HEK293T (cell line): ENCODE data around the gene CRNKL1.

ENCODE experiments used
- CTCF ChIA-PET: fragments of 350-600 bp; formaldehyde crosslinking; extraction: SDS; loops from one replicate; lab custom pipeline; 2021; ENCODE audit warnings: antibody characterized with exemption, inconsistent platforms; lab: Yijun Ruan, JAX
- POLR2A ChIA-PET: fragments of 350-600 bp; formaldehyde crosslinking; extraction: SDS; loops from one replicate; lab custom pipeline; 2020; ENCODE audit warnings: antibody characterized with exemption, inconsistent platforms; lab: Yijun Ruan, JAX
- DNase-seq: peaks from one replicate; pipeline ENCODE4 v3.0.0; 2012; ENCODE audit warnings: mixed read lengths; ENCODE audit errors: extremely low spot score
- ARNT ChIP-seq: fragments of 450-650 bp; IDR thresholded peaks from 2 replicates; pipeline ENCODE4 v1.6.1; 2017; ENCODE audit warnings: mild to moderate bottlenecking
- BHLHE40 ChIP-seq: fragments of 450-650 bp; IDR thresholded peaks from 2 replicates; pipeline ENCODE4 v1.6.1; 2016; ENCODE audit warnings: mild to moderate bottlenecking, moderate library complexity, borderline replicate concordance
- CTBP1 ChIP-seq: fragments of 450-650 bp; IDR thresholded peaks from 2 replicates; pipeline ENCODE4 v1.6.1; 2016; ENCODE audit warnings: borderline replicate concordance
- ELF4 ChIP-seq: fragments of 450-650 bp; IDR thresholded peaks from 2 replicates; pipeline ENCODE4 v1.6.1; 2017; ENCODE audit warnings: antibody characterized with exemption
- FOXA1 ChIP-seq: fragments of 450-650 bp; IDR thresholded peaks from 2 replicates; pipeline ENCODE4 v1.6.1; 2016; ENCODE audit warnings: mild to moderate bottlenecking
- FOXK2 ChIP-seq: fragments of 450-650 bp; IDR thresholded peaks from 2 replicates; pipeline ENCODE4 v1.6.1; 2016; ENCODE audit warnings: mild to moderate bottlenecking
- FOXM1 ChIP-seq: fragments of 450-650 bp; IDR thresholded peaks from 2 replicates; pipeline ENCODE4 v1.6.1; 2017; ENCODE audit warnings: mild to moderate bottlenecking, borderline replicate concordance
- HDGF ChIP-seq: fragments of 450-650 bp; IDR thresholded peaks from 2 replicates; pipeline ENCODE4 v1.6.1; 2017; ENCODE audit warnings: antibody characterized with exemption, borderline replicate concordance
- L3MBTL2 ChIP-seq: fragments of 450-650 bp; conservative IDR thresholded peaks from 2 replicates; pipeline ENCODE4 v1.6.1; 2016; ENCODE audit warnings: mild to moderate bottlenecking
- LEF1 ChIP-seq: fragments of 450-650 bp; IDR thresholded peaks from 2 replicates; pipeline ENCODE4 v1.6.1; 2017; ENCODE audit warnings: mild to moderate bottlenecking, borderline replicate concordance
- NFRKB ChIP-seq: fragments of 450-650 bp; IDR thresholded peaks from 2 replicates; pipeline ENCODE4 v1.6.1; 2016; ENCODE audit warnings: mild to moderate bottlenecking, moderate library complexity
- PKNOX1 ChIP-seq: fragments of 450-650 bp; IDR thresholded peaks from 2 replicates; pipeline ENCODE4 v1.6.1; 2016
- SP1 ChIP-seq: fragments of 450-650 bp; IDR thresholded peaks from 2 replicates; pipeline ENCODE4 v1.6.1; 2017
- SUZ12 ChIP-seq: fragments of 450-650 bp; IDR thresholded peaks from 2 replicates; pipeline ENCODE4 v1.6.1; 2016; ENCODE audit warnings: mild to moderate bottlenecking
- TARDBP ChIP-seq: fragments of 450-650 bp; IDR thresholded peaks from 2 replicates; pipeline ENCODE4 v1.6.1; 2016
- ZNF384 ChIP-seq: fragments of 450-650 bp; IDR thresholded peaks from 2 replicates; pipeline ENCODE4 v1.6.1; 2016

The CRNKL1 gene

GRCh38 chr20:20038586-20038985 is 13.7 kb downstream of the CRNKL1 start:
- DNase-seq = no peak
- CTCF ChIA-PET = interaction anchor here (0.7 kb wide), 1 partner anchor 786 kb away, joined by 3 read pairs; no protein-coding TSS in a partner anchor
- POLR2A ChIA-PET = no interaction called here
- TF ChIP-seq LEF1 = no peak
- no peak for TF ChIP-seq ZNF384
- TF ChIP-seq BHLHE40 = no peak
- TF ChIP-seq TARDBP = no peak
- no peak for TF ChIP-seq HDGF
- TF ChIP-seq ARNT = no peak
- no peak for TF ChIP-seq FOXK2
- TF ChIP-seq SUZ12 = no peak
- TF ChIP-seq FOXM1 = no peak
- TF ChIP-seq FOXA1 = no peak

- no peak for DNase-seq
- TF ChIP-seq ELF4 = no peak
- TF ChIP-seq FOXA1 = no peak
- TF ChIP-seq CTBP1 = no peak
- no peak for TF ChIP-seq FOXK2
- TF ChIP-seq PKNOX1 = no peak
- TF ChIP-seq L3MBTL2 = no peak
- no peak for TF ChIP-seq TARDBP
- TF ChIP-seq BHLHE40 = no peak
- TF ChIP-seq SP1 = no peak
- no peak for TF ChIP-seq HDGF
- TF ChIP-seq LEF1 = no peak
- no peak for TF ChIP-seq SUZ12
- TF ChIP-seq ZNF384 = no peak
- TF ChIP-seq FOXM1 = no peak
- no peak for TF ChIP-seq NFRKB
- TF ChIP-seq ARNT = no peak
- POLR2A ChIA-PET = no interaction called here
- CTCF ChIA-PET = interaction anchor here (0.7 kb wide), 1 partner anchor 787 kb away, joined by 3 read pairs; no protein-coding TSS in a partner anchor
Observed at GRCh38 chr20:20037960-20038359, 14.3 kb downstream of the CRNKL1 start.

- ChIA-PET POLR2A (no interaction called here), CTCF (no interaction called here)
- no peak for DNase-seq
- TF ChIP-seq FOXA1 (no peak), ELF4 (no peak), FOXM1 (no peak), ARNT (no peak), FOXK2 (no peak), HDGF (no peak), CTBP1 (no peak), NFRKB (no peak), BHLHE40 (no peak), LEF1 (no peak)
Observed at GRCh38 chr20:20036756-20037155, 15.5 kb downstream of the CRNKL1 start.

GRCh38 chr20:20034486-20034885 is 17.8 kb downstream of the CRNKL1 start:
- ChIA-PET CTCF (no interaction called here), POLR2A (no interaction called here)

GRCh38 chr20:20031790-20032189 is 20.5 kb downstream of the CRNKL1 start:
- ChIA-PET POLR2A (no interaction called here), CTCF (no interaction called here)
- DNase-seq = no peak
- TF ChIP-seq BHLHE40 (no peak), L3MBTL2 (no peak), FOXK2 (no peak), HDGF (no peak), SUZ12 (no peak), TARDBP (no peak), FOXA1 (no peak), ELF4 (no peak), FOXM1 (no peak)

More at GRCh38 chr20:20034486-20034885, 17.8 kb downstream of the CRNKL1 start:
- no peak for DNase-seq
- TF ChIP-seq ZNF384 (no peak), NFRKB (no peak), FOXA1 (no peak), LEF1 (no peak), CTBP1 (no peak), ARNT (no peak), HDGF (no peak), TARDBP (no peak), L3MBTL2 (no peak), SUZ12 (no peak), ELF4 (no peak), FOXK2 (no peak), SP1 (no peak), PKNOX1 (no peak), BHLHE40 (no peak), FOXM1 (no peak)

- no peak for DNase-seq
- POLR2A ChIA-PET = interaction anchor here (2.2 kb wide), 1 partner anchor 10 kb away, joined by 9 read pairs; the partner anchor contains the start of gene NAA20
- TF ChIP-seq FOXA1 (no peak), HDGF (no peak), SP1 (no peak), ARNT (no peak), TARDBP (no peak), ELF4 (no peak), FOXM1 (no peak), NFRKB (no peak), FOXK2 (no peak)
- CTCF ChIA-PET = interaction anchor here (0.6 to 1.6 kb wide), 3 partner anchors 10 to 403 kb away, joined by 3 to 5 read pairs (median 3); partner anchors contain the start of gene NAA20
Observed at GRCh38 chr20:20027284-20027683, 25.0 kb downstream of the CRNKL1 start.

- TF ChIP-seq LEF1 = no peak
- no peak for TF ChIP-seq HDGF
- no peak for TF ChIP-seq CTBP1
- no peak for TF ChIP-seq TARDBP
- TF ChIP-seq ARNT = no peak
- no peak for TF ChIP-seq ZNF384
- ChIA-PET POLR2A (no interaction called here), CTCF (no interaction called here)
- DNase-seq = no peak
Observed at GRCh38 chr20:20024942-20025341, 27.3 kb downstream of the CRNKL1 start.
